SU-DHL-6 (cell line): ENCODE measurements around the gene ADPRS.

ENCODE experiments used
- H2AFZ ChIP-seq: fragments of 200-600 bp; sonication (generic); 2 replicates; pipeline ENCODE4 v1.6.1; 2014; ENCODE audit warnings: low read depth, mild to moderate bottlenecking, moderate library complexity, mixed read lengths, antibody characterized with exemption, low read length; ENCODE audit not compliant: severe bottlenecking
- H3F3A ChIP-seq: fragments of 200-600 bp; shearing (Covaris generic); 2 replicates; pipeline ENCODE4 v1.6.0; 2016; ENCODE audit warnings: antibody characterized with exemption, mild to moderate bottlenecking; ENCODE audit not compliant: insufficient read depth
- H3K27ac ChIP-seq: fragments of 200-600 bp; sonication (generic); 2 replicates; pipeline ENCODE4 v1.5.1; 2016; ENCODE audit warnings: low read depth, mild to moderate bottlenecking, low read length, moderate library complexity, mixed read lengths
- H3K27me3 ChIP-seq: fragments of 200-600 bp; sonication (generic), shearing (Covaris generic); 2 replicates; pipeline ENCODE4 v1.6.0; 2014; ENCODE audit warnings: mild to moderate bottlenecking, low read length
- H3K36me3 ChIP-seq: fragments of 200-600 bp; sonication (generic); 2 replicates; pipeline ENCODE4 v1.6.1; 2014; ENCODE audit warnings: mild to moderate bottlenecking, low read length, mixed read lengths
- H3K4me2 ChIP-seq: fragments of 300-600, 200-600 bp; shearing (Covaris generic), sonication (generic); 2 replicates; pipeline ENCODE4 v1.6.0; 2014; ENCODE audit warnings: low read length, low read depth, mild to moderate bottlenecking; ENCODE audit not compliant: poor library complexity, severe bottlenecking
- H3K4me3 ChIP-seq: fragments of 200-600 bp; sonication (generic); 2 replicates; pipeline ENCODE4 v1.5.1; 2014; ENCODE audit warnings: antibody characterized with exemption, low read length, mild to moderate bottlenecking, mixed read lengths; ENCODE audit not compliant: insufficient read depth, poor library complexity, severe bottlenecking
- H3K79me2 ChIP-seq: fragments of 200-600 bp; sonication (generic); 2 replicates; pipeline ENCODE4 v1.6.1; 2014; ENCODE audit warnings: mild to moderate bottlenecking, low read length, moderate library complexity; ENCODE audit not compliant: insufficient read depth
- H3K9ac ChIP-seq: fragments of 200-600 bp; sonication (generic); 2 replicates; pipeline ENCODE4 v1.7.0; 2014; ENCODE audit warnings: mild to moderate bottlenecking, low read length
- H3K9me2 ChIP-seq: fragments of 200-600 bp; sonication (generic); replicated peaks from 2 replicates; pipeline ENCODE4 v1.6.1; 2014; ENCODE audit warnings: low read length; ENCODE audit not compliant: insufficient read depth
- H3K9me3 ChIP-seq: fragments of 200-600 bp; sonication (generic); 2 replicates; pipeline ENCODE4 v1.6.1; 2014; ENCODE audit warnings: low read length, mixed read lengths; ENCODE audit not compliant: insufficient read depth
- H4K20me1 ChIP-seq: fragments of 200-600 bp; sonication (generic); 2 replicates; pipeline ENCODE4 v1.6.1; 2014; ENCODE audit warnings: low read depth, mild to moderate bottlenecking, antibody characterized with exemption, low read length, moderate library complexity, mixed read lengths
- EZH2phosphoT487 ChIP-seq: fragments of 200-600 bp; sonication (generic), shearing (Covaris generic); conservative IDR thresholded peaks from 2 replicates; pipeline ENCODE4 v1.6.1; 2018; ENCODE audit warnings: mild to moderate bottlenecking, antibody characterized with exemption, low read length, moderate library complexity, mixed read lengths
- TF ChIP-seq, protein P1 (sequence below): fragments of 200-600 bp; sonication (generic); IDR thresholded peaks from one replicate; pipeline ENCODE4 v1.5.1; 2017; ENCODE audit warnings: antibody characterized with exemption, mild to moderate bottlenecking, low read length, moderate library complexity; ENCODE audit not compliant: insufficient read depth, poor library complexity, severe bottlenecking

The ADPRS gene

DNA sequence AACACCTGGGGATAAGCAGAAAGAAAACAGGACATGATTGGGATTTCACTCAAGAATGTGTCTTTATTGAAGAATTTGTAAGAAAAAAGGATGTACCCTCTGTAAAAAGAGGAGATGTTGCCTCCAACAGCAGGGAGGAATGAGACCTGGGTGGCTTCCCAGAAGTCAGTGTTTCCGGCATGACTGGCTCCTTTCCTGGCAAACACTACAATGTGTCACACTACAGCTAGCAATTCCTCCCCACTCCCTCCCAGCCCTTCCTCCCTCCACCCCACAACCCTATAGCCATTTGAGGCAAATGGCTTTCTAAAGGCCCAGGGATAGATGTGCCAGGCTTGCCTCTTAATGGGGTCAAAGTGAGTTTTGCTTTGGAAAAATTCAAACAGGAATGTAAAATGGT lies 47.8 kb downstream of the ADPRS start:
- H3K9me3 ChIP-seq: no peaks in the 10 kb centered on the region
- H3K9me2 ChIP-seq: no peaks in the 10 kb centered on the region
- TF ChIP-seq, protein P1, sequence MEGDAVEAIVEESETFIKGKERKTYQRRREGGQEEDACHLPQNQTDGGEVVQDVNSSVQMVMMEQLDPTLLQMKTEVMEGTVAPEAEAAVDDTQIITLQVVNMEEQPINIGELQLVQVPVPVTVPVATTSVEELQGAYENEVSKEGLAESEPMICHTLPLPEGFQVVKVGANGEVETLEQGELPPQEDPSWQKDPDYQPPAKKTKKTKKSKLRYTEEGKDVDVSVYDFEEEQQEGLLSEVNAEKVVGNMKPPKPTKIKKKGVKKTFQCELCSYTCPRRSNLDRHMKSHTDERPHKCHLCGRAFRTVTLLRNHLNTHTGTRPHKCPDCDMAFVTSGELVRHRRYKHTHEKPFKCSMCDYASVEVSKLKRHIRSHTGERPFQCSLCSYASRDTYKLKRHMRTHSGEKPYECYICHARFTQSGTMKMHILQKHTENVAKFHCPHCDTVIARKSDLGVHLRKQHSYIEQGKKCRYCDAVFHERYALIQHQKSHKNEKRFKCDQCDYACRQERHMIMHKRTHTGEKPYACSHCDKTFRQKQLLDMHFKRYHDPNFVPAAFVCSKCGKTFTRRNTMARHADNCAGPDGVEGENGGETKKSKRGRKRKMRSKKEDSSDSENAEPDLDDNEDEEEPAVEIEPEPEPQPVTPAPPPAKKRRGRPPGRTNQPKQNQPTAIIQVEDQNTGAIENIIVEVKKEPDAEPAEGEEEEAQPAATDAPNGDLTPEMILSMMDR: no peak
- no peak for TF ChIP-seq EZH2phosphoT487
- H3K79me2 ChIP-seq: no peaks in the 10 kb centered on the region; the same call in 1 of the 2 replicates
- no peak overlapping the region for H3K27ac ChIP-seq
- no peak overlapping the region for H3K4me3 ChIP-seq
- no peaks in the 10 kb centered on the region for H3K27me3 ChIP-seq
- H2AFZ ChIP-seq: no peak overlapping the region
- 0 out of 2 replicates have a peak, but pooled peaks cover 5% of the 10 kb centered on the region for H3K36me3 ChIP-seq
- no peaks in the 10 kb centered on the region for H4K20me1 ChIP-seq
- H3F3A ChIP-seq: no peaks in the 10 kb centered on the region
- no peak overlapping the region for H3K9ac ChIP-seq
- H3K4me2 ChIP-seq: no peak overlapping the region

DNA sequence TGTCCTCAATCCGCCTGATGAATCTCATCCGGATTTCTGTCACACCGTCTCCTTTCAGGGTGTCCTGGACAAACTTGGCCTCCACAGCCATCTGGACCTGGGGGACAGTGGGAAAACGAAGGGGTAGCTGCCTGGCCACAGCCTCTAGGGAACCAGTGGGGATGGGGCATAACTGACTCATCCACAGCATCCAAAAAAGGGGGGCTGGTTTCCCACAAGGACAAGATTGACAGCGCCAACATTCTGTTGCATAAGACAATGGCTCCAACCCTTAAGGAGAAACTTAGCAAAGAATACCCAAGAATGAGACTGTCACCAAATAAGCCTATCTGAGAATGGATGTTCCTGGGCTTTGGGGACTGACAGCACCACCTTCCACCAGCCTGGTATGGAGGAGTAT lies 48.5 kb downstream of the ADPRS start:
- H3K9me2 ChIP-seq: no peaks in the 10 kb centered on the region
- H2AFZ ChIP-seq: no peak overlapping the region
- H3K79me2 ChIP-seq: peaks cover under 1% of the 10 kb centered on the region; the same call in 1 of the 2 replicates
- H3K27me3 ChIP-seq: no peaks in the 10 kb centered on the region
- no peaks in the 10 kb centered on the region for H3F3A ChIP-seq
- no peak for TF ChIP-seq EZH2phosphoT487
- TF ChIP-seq, protein P1: no peak
- no peaks in the 10 kb centered on the region for H3K9me3 ChIP-seq
- no peak overlapping the region for H3K4me2 ChIP-seq
- 0 out of 2 replicates have a peak, but pooled peaks cover 5% of the 10 kb centered on the region for H3K36me3 ChIP-seq
- H4K20me1 ChIP-seq: no peaks in the 10 kb centered on the region
- H3K27ac ChIP-seq: no peak overlapping the region
- H3K4me3 ChIP-seq: no peak overlapping the region
- H3K9ac ChIP-seq: no peak overlapping the region

DNA sequence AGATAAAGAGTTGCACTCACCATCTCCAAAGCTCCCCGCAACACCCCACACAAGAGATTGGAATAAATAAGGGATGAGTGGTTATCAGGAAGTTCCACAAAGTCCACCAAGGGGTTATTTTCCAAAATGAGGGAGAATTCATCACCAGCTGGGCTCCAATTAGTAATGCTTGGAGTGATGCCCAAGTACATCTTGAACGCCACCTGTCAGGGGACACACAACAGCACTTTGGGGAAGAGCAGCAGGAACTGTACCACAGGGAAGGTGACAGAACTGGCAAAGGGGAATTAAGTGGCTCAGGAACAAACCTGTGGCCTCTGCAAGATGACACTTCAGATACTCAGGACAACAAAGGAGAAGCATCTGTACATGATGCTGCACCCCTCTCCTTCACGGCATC lies 49.1 kb downstream of the ADPRS start:
- no peak overlapping the region for H3K27ac ChIP-seq
- no peaks in the 10 kb centered on the region for H3K9me2 ChIP-seq
- H3K27me3 ChIP-seq: no peaks in the 10 kb centered on the region
- H4K20me1 ChIP-seq: no peaks in the 10 kb centered on the region
- no peak overlapping the region for H3K4me2 ChIP-seq
- no peaks in the 10 kb centered on the region for H3K9me3 ChIP-seq
- no peak overlapping the region for H3K4me3 ChIP-seq
- no peak overlapping the region for H3K9ac ChIP-seq
- 0 out of 2 replicates have a peak, but pooled peaks cover 5% of the 10 kb centered on the region for H3K36me3 ChIP-seq
- peaks cover 6% of the 10 kb centered on the region; the same call in 1 of the 2 replicates for H3K79me2 ChIP-seq
- H2AFZ ChIP-seq: no peak overlapping the region
- no peaks in the 10 kb centered on the region for H3F3A ChIP-seq
- TF ChIP-seq EZH2phosphoT487: no peak
- TF ChIP-seq, protein P1: no peak

DNA sequence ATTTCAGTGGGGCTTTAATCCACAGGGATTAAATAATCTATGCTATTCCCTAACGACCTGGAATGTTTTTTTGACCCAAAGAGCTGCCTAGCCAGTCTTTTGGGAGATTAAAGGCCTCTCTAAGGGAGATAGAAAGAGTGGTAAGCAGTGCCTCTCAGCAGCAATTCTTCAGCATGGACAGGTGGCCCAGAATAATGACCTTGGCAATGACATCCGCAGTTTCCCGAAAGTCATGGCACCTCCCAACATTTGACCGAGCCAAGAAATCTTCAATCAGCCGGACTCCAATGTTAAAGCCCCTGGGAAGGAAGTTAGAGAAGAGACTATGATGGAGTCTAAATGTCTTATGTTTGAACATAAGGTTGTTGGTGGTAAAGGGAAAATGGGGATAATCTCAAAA lies 50.8 kb downstream of the ADPRS start:
- H3K27me3 ChIP-seq: no peaks in the 10 kb centered on the region
- no peak overlapping the region for H3K27ac ChIP-seq
- TF ChIP-seq EZH2phosphoT487: no peak
- TF ChIP-seq, protein P1: no peak

More for the DNA sequence above, 50.8 kb downstream of the ADPRS start:
- no peaks in the 10 kb centered on the region for H4K20me1 ChIP-seq
- 0 out of 2 replicates have a peak, but pooled peaks cover 5% of the 10 kb centered on the region for H3K36me3 ChIP-seq
- H3K9ac ChIP-seq: no peak overlapping the region
- no peak overlapping the region for H3K4me3 ChIP-seq
- no peaks in the 10 kb centered on the region for H3K9me2 ChIP-seq
- no peaks in the 10 kb centered on the region for H3K9me3 ChIP-seq
- H3K79me2 ChIP-seq: peaks cover 10% of the 10 kb centered on the region; the same call in 1 of the 2 replicates
- H3F3A ChIP-seq: no peaks in the 10 kb centered on the region
- H3K4me2 ChIP-seq: no peak overlapping the region
- H2AFZ ChIP-seq: no peak overlapping the region
